Measurements from ENCODE around the gene IRF8. TPM values are rescaled to one million over a fixed set of nuclear protein-coding genes. Genes with fewer than 3 reads are reported as not detected.
"Not testable (repeated sequence)": the region's sequence is repeated elsewhere in the genome, so short reads cannot be mapped to it uniquely, and the experiment has no call there.

IRF8 gene
- total RNA-seq = 3.7 TPM

- no peak for FAIRE-seq
- DNase-seq (ENCODE audit: low spot score in 2 of 2) = peak; percentile 56 to 60
Measured at GRCh38 chr16:85898521-85899442, at the start of gene IRF8. Gene IRF8 (plus strand): TSS chr16:85899162. CDS start chr16:85903016, 3,854 bp downstream.

- DNase-seq (ENCODE audit: low spot score in 2 of 2) (no peak), FAIRE-seq (no peak)
Measured at GRCh38 chr16:85849388-85849787, 49.6 kb upstream of the IRF8 start.

GRCh38 chr16:85850344-85850880, 48.5 kb upstream of the IRF8 start:
- DNase-seq (ENCODE audit: low spot score in 2 of 2) (no peak), FAIRE-seq (no peak)

GRCh38 chr16:85851034-85851785, 47.8 kb upstream of the IRF8 start:
- no peak for FAIRE-seq
- no peak for DNase-seq (ENCODE audit: low spot score in 2 of 2)

- FAIRE-seq (no peak), DNase-seq (ENCODE audit: low spot score in 2 of 2) (no peak)
Measured at GRCh38 chr16:85853547-85854545, 45.1 kb upstream of the IRF8 start.

- DNase-seq (ENCODE audit: low spot score in 2 of 2) (no peak), FAIRE-seq (no peak)
Measured at GRCh38 chr16:85854935-85855334, 44.0 kb upstream of the IRF8 start.

GRCh38 chr16:85856079-85856478, 42.9 kb upstream of the IRF8 start:
- FAIRE-seq = no peak
- DNase-seq (ENCODE audit: low spot score in 2 of 2) = no peak

GRCh38 chr16:85856585-85856984, 42.4 kb upstream of the IRF8 start:
- FAIRE-seq (no peak), DNase-seq (ENCODE audit: low spot score in 2 of 2) (no peak)

GRCh38 chr16:85857406-85857805, 41.6 kb upstream of the IRF8 start:
- DNase-seq (ENCODE audit: low spot score in 2 of 2) = no peak

GRCh38 chr16:85858571-85858970, 40.4 kb upstream of the IRF8 start:
- not testable (repeated sequence) for FAIRE-seq; DNase-seq (ENCODE audit: low spot score in 2 of 2)

More at GRCh38 chr16:85857406-85857805, 41.6 kb upstream of the IRF8 start:
- FAIRE-seq = no peak

- no peak for DNase-seq (ENCODE audit: low spot score in 2 of 2)
- FAIRE-seq = no peak
Measured at GRCh38 chr16:85858984-85859817, 39.8 kb upstream of the IRF8 start.

- FAIRE-seq (no peak), DNase-seq (ENCODE audit: low spot score in 2 of 2) (no peak)
Measured at GRCh38 chr16:85859818-85860125, 39.2 kb upstream of the IRF8 start.

GRCh38 chr16:85860413-85861094, 38.4 kb upstream of the IRF8 start:
- FAIRE-seq (no peak), DNase-seq (ENCODE audit: low spot score in 2 of 2) (no peak)

- no peak for FAIRE-seq
Measured at GRCh38 chr16:85861095-85861825, 37.7 kb upstream of the IRF8 start.

GRCh38 chr16:85862476-85863383, 36.2 kb upstream of the IRF8 start:
- DNase-seq (ENCODE audit: low spot score in 2 of 2) (no peak), FAIRE-seq (no peak)

More at GRCh38 chr16:85861095-85861825, 37.7 kb upstream of the IRF8 start:
- DNase-seq (ENCODE audit: low spot score in 2 of 2) = no peak

GRCh38 chr16:85863384-85863774, 35.6 kb upstream of the IRF8 start:
- FAIRE-seq (no peak), DNase-seq (ENCODE audit: low spot score in 2 of 2) (no peak)

GRCh38 chr16:85864965-85865364, 34.0 kb upstream of the IRF8 start:
- DNase-seq (ENCODE audit: low spot score in 2 of 2) (no peak), FAIRE-seq (no peak)
